Measurements from ENCODE around the gene CCR2. TPM values are rescaled to one million over a fixed set of nuclear protein-coding genes. Genes with fewer than 3 reads are reported as not detected.

Gene CCR2
- total and polyA plus RNA-seq, 2 of the 4 experiments (the other 2 are of a cell fraction), result not detected

DNA sequence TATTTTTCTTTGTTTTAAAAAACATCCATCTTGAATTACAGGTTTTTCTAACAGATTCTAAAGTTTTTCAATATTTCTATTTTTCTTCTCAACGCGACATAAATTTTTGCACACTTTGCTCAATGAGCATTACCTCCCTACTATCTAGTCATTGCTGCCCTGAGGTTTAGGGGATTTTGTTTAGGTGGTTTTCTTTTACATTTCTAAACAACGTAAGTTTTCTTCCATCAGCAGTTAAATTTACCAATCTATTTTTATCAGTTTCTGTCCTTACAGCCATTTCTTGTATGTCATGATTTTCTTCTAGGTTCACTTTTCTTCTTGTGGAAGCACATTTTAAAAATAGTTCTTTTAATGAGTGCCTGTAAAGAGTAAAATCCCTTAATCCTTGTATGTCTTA is 49.2 kb upstream of the CCR2 start:
- Histone ChIP-seq H2BK120ac (ENCODE audit: low read depth, low read length) (no peak overlapping the region), H3K9me1 (ENCODE audit: insufficient read depth, low read length) (no peaks in the 10 kb centered on the region), H2AFZ (replicated peaks; ENCODE audit: low read length, poor library complexity) (no peak overlapping the region), H3K27ac (ENCODE audit: insufficient read depth, low read length) (no peak overlapping the region), H4K8ac (ENCODE audit: low read depth in 2 of 2, low read length in 2 of 2) (no peak overlapping the region), H4K91ac (ENCODE audit: insufficient read depth, low read depth, low read length) (no peak overlapping the region), H4K5ac (ENCODE audit: low read depth, low read length) (no peak overlapping the region), H3K4ac (ENCODE audit: low read depth, low read length) (no peak overlapping the region), H2BK5ac (ENCODE audit: low read depth, low read length, poor library complexity, severe bottlenecking) (no peak overlapping the region), H3K9ac (ENCODE audit: low read depth, low read length) (no peak overlapping the region), H3K9me3 (ENCODE audit: control insufficient read depth, insufficient read depth, low read length) (no peaks in the 10 kb centered on the region), H3K27me3 (ENCODE audit: control insufficient read depth, insufficient read depth, low read length) (peaks cover 14% of the 10 kb centered on the region), H3K14ac (replicated peaks; ENCODE audit: low read depth, low read length) (no peak overlapping the region), H3K18ac (ENCODE audit: low read depth, low read length) (no peak overlapping the region), H2AK5ac (ENCODE audit: low read depth, low read length) (no peak overlapping the region), H3K56ac (ENCODE audit: extremely low read depth, insufficient read depth, low read length) (no peak overlapping the region), H3K36me3 (ENCODE audit: control insufficient read depth, insufficient read depth, low read length) (no peaks in the 10 kb centered on the region), H3K23ac (ENCODE audit: low read depth, low read length) (no peak overlapping the region), H3K79me1 (ENCODE audit: low read depth in 1 of 2, low read length in 2 of 2) (no peaks in the 10 kb centered on the region), H2BK15ac (ENCODE audit: low read depth, low read length) (no peak overlapping the region), H3K4me1 (ENCODE audit: control insufficient read depth, insufficient read depth, low read length) (no peaks in the 10 kb centered on the region), H2AK9ac (replicated peaks; ENCODE audit: low read depth, low read length, poor library complexity) (no peak overlapping the region), H4K20me1 (ENCODE audit: insufficient read depth, low read length) (no peaks in the 10 kb centered on the region), H2BK20ac (ENCODE audit: low read depth, low read length) (no peak overlapping the region), H3K4me3 (ENCODE audit: insufficient read depth, low read depth, low read length) (no peak overlapping the region), H3K4me2 (ENCODE audit: low read depth, low read length) (no peak overlapping the region)
- in situ Hi-C loops (cut with MboI; ENCODE audit: low sequenced_read_pairs) (no loop called here), dilution Hi-C loops (cut with HindIII; ENCODE audit: low sequenced_read_pairs, unreplicated experiment) (no loop called here), intact Hi-C loops (cut with micrococcal nuclease) (no loop called here)
- BruUV-seq (replicated peaks), result no TSS peak
- ATAC-seq (ENCODE audit: low read depth) (no peak), DNase-seq (no peak)
- no CpG with 5 or more reads among the region's 3 CpGs for WGBS, 2 experiments (ENCODE audit: extremely low coverage in 2 of 2, insufficient read length in 1 of 2)
- CTCF ChIA-PET, result interaction anchor here (1.1 to 1.2 kb wide), 2 partner anchors 10 to 65 kb away, joined by 3 to 4 read pairs; no protein-coding TSS in a partner anchor
- TF ChIP-seq, protein P1, sequence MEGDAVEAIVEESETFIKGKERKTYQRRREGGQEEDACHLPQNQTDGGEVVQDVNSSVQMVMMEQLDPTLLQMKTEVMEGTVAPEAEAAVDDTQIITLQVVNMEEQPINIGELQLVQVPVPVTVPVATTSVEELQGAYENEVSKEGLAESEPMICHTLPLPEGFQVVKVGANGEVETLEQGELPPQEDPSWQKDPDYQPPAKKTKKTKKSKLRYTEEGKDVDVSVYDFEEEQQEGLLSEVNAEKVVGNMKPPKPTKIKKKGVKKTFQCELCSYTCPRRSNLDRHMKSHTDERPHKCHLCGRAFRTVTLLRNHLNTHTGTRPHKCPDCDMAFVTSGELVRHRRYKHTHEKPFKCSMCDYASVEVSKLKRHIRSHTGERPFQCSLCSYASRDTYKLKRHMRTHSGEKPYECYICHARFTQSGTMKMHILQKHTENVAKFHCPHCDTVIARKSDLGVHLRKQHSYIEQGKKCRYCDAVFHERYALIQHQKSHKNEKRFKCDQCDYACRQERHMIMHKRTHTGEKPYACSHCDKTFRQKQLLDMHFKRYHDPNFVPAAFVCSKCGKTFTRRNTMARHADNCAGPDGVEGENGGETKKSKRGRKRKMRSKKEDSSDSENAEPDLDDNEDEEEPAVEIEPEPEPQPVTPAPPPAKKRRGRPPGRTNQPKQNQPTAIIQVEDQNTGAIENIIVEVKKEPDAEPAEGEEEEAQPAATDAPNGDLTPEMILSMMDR (conservative IDR thresholded peaks at IDR 0.05; ENCODE audit: low read depth, low read length), result no peak
- POLR2A ChIA-PET (ENCODE audit: unreplicated experiment), result no interaction called here
